ENCODE data around the gene GKN1.
"Not testable (repeated sequence)": the region's sequence is repeated elsewhere in the genome, so short reads cannot be mapped to it uniquely, and the experiment has no call there.

GKN1 gene

GRCh38 chr2:68948710-68949109, 25.7 kb upstream of the GKN1 start:
- Mint-ChIP-seq H3K4me3 (no peak overlapping the region), H3K36me3 (ENCODE audit: low read depth) (no peaks in the 10 kb centered on the region), H3K4me1 (peaks cover 12% of the 10 kb centered on the region), H3K27ac (no peak overlapping the region), H3K9me3 (no peaks in the 10 kb centered on the region), H3K27me3 (ENCODE audit: low read depth, poor library complexity) (peaks cover 7% of the 10 kb centered on the region)
- no peak for DNase-seq
- no peak for TF ChIP-seq CTCF (IDR thresholded peaks at IDR 0.05)

- H3K27me3 Mint-ChIP-seq (ENCODE audit: low read depth, poor library complexity) = peaks cover 4% of the 10 kb centered on the region
- H3K4me1 Mint-ChIP-seq = no peaks in the 10 kb centered on the region
- H3K36me3 Mint-ChIP-seq (ENCODE audit: low read depth) = no peaks in the 10 kb centered on the region
- no peaks in the 10 kb centered on the region for H3K9me3 Mint-ChIP-seq
- H3K4me3 Mint-ChIP-seq = no peak overlapping the region
- no peak for DNase-seq
- TF ChIP-seq CTCF (IDR thresholded peaks at IDR 0.05) = no peak
- H3K27ac Mint-ChIP-seq = no peak overlapping the region
These were observed 22.5 kb upstream of the GKN1 start for GRCh38 chr2:68951899-68952298.

- Mint-ChIP-seq H3K27me3 (ENCODE audit: low read depth, poor library complexity) (peaks cover 4% of the 10 kb centered on the region), H3K4me3 (no peak within 1 kb of the TSS), H3K36me3 (ENCODE audit: low read depth) (no peaks in the 10 kb centered on the region), H3K27ac (no peak within 1 kb of the TSS), H3K9me3 (no peaks in the 10 kb centered on the region), H3K4me1 (no peaks in the 10 kb centered on the region)
- no peak for TF ChIP-seq CTCF (IDR thresholded peaks at IDR 0.05)
- DNase-seq = no peak
These were observed 21.4 kb upstream of the GKN1 start, which contains the start of gene GKN2 for GRCh38 chr2:68952887-68953521. GKN2 (minus strand) TSS chr2:68952893; CDS start chr2:68952861, 32 bp downstream.

GRCh38 chr2:68955432-68955831, 19.0 kb upstream of the GKN1 start:
- H3K27ac Mint-ChIP-seq; H3K36me3 Mint-ChIP-seq (ENCODE audit: low read depth); H3K27me3 Mint-ChIP-seq (ENCODE audit: low read depth, poor library complexity): not testable (repeated sequence)

GRCh38 chr2:68959001-68959400, 15.4 kb upstream of the GKN1 start:
- DNase-seq = no peak
- no peaks in the 10 kb centered on the region for H3K4me1 Mint-ChIP-seq
- no peaks in the 10 kb centered on the region for H3K9me3 Mint-ChIP-seq
- H3K36me3 Mint-ChIP-seq (ENCODE audit: low read depth) = no peaks in the 10 kb centered on the region
- H3K27me3 Mint-ChIP-seq (ENCODE audit: low read depth, poor library complexity) = peaks cover 2% of the 10 kb centered on the region
- no peak for TF ChIP-seq CTCF (IDR thresholded peaks at IDR 0.05)
- no peak overlapping the region for H3K4me3 Mint-ChIP-seq
- H3K27ac Mint-ChIP-seq = no peak overlapping the region

More at GRCh38 chr2:68955432-68955831, 19.0 kb upstream of the GKN1 start:
- not testable (repeated sequence) for H3K4me1 Mint-ChIP-seq, H3K9me3 Mint-ChIP-seq, H3K4me3 Mint-ChIP-seq, DNase-seq

- no peak for DNase-seq
- no peaks in the 10 kb centered on the region for H3K4me1 Mint-ChIP-seq
- H3K9me3 Mint-ChIP-seq = no peaks in the 10 kb centered on the region
- no peaks in the 10 kb centered on the region for H3K36me3 Mint-ChIP-seq (ENCODE audit: low read depth)
- TF ChIP-seq CTCF (IDR thresholded peaks at IDR 0.05) = no peak
- H3K27ac Mint-ChIP-seq = no peak overlapping the region
- H3K27me3 Mint-ChIP-seq (ENCODE audit: low read depth, poor library complexity) = peaks cover 9% of the 10 kb centered on the region
- H3K4me3 Mint-ChIP-seq = no peak overlapping the region
These were observed 13.1 kb upstream of the GKN1 start for GRCh38 chr2:68961380-68961779.
